ENCODE data around the gene ETS2.

GRCh38 chr21:38777015-38777414 lies 28.7 kb upstream of the ETS2 start:
- TF ChIP-seq CTCF (conservative IDR thresholded peaks at IDR 0.05; ENCODE audit: low read depth, low read length) (no peak), POLR2A (IDR thresholded peaks at IDR 0.05; ENCODE audit: low read depth, low read length) (no peak), MAFK (IDR thresholded peaks at IDR 0.05; ENCODE audit: low read depth, low read length) (no peak), RAD21 (IDR thresholded peaks at IDR 0.05; ENCODE audit: low read length) (no peak), CHD1 (IDR thresholded peaks at IDR 0.05; ENCODE audit: low read depth, low read length) (no peak), RFX5 (IDR thresholded peaks at IDR 0.05; ENCODE audit: low read depth, low read length) (no peak), CEBPB (IDR thresholded peaks at IDR 0.05; ENCODE audit: low read depth, low read length) (no peak), SMC3 (IDR thresholded peaks at IDR 0.05; ENCODE audit: low read depth, low read length) (no peak), MAZ (IDR thresholded peaks at IDR 0.05; ENCODE audit: borderline replicate concordance, low read depth, low read length) (no peak), USF2 (IDR thresholded peaks at IDR 0.05; ENCODE audit: low read depth, low read length) (no peak), BHLHE40 (IDR thresholded peaks at IDR 0.05; ENCODE audit: low read depth, low read length) (no peak)

Measured in IMR-90 (cell line).